Sigmoid colon (tissue), 4 donors: ENCODE data around the gene SIPA1L3.

Source experiments
- POLR2A ChIP-seq, 2 donors: fragments of 450-650 bp; IDR thresholded peaks; one replicate each; pipeline ENCODE4 v1.6.1; 2016; ENCODE audit warnings: antibody characterized with exemption in 2 of 2, mild to moderate bottlenecking in 2 of 2, moderate library complexity in 2 of 2
- POLR2AphosphoS5 ChIP-seq, 4 donors: sonication (generic); formaldehyde crosslinking; IDR thresholded peaks; one replicate each; pipeline ENCODE4 v1.6.1; 2017; ENCODE audit warnings: antibody characterized with exemption in 4 of 4
- TF ChIP-seq, protein P1 (sequence below), 4 experiments: fragments of 450-650 bp in 3 of 4; fragments of 200-600 bp in 1 of 4; IDR thresholded peaks; one replicate each; pipeline ENCODE4 v1.5.1; 2016 to 2019; ENCODE audit warnings: antibody characterized with exemption in 4 of 4, mild to moderate bottlenecking in 3 of 4, moderate library complexity in 2 of 4

DNA sequence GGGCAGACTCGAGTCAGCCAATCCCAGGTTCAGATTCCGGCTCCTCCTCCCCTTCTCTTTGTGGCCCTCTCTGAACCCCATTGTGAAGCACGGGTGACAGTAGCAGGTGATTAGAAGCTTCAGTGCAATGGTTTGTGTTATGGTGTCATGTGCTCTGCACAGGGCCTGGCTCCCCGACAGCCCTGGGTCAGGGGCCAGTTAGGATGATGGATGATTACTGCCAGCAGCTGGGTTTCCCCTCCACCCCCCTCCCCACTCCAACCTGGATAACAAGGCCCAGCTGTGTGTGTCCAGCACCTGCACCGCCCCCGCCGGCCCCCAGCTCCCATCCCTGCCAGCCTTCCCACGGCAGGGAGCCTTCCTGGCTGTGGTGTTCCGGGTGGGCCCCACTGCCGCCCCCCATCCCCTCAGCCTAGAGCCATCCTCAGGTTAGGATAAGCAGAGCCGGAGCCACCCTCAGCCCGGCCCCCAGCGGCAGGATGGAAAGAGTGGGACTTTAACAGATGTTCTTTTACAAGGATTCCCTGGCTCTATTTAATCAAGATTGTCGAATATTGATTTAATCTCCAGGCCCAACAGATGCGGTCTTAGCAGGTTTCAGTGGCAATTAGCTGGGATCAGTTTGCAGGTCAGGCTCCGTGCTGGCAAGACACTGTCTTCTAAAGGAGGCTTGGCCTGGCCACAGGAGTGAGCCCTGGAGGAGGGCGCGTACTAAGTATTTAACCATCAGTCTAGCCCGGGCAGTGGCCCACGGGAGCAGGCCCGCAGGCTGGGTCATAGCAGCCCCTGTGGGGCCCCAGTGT lies 156.2 kb downstream of the SIPA1L3 start:
- TF ChIP-seq, protein P1, sequence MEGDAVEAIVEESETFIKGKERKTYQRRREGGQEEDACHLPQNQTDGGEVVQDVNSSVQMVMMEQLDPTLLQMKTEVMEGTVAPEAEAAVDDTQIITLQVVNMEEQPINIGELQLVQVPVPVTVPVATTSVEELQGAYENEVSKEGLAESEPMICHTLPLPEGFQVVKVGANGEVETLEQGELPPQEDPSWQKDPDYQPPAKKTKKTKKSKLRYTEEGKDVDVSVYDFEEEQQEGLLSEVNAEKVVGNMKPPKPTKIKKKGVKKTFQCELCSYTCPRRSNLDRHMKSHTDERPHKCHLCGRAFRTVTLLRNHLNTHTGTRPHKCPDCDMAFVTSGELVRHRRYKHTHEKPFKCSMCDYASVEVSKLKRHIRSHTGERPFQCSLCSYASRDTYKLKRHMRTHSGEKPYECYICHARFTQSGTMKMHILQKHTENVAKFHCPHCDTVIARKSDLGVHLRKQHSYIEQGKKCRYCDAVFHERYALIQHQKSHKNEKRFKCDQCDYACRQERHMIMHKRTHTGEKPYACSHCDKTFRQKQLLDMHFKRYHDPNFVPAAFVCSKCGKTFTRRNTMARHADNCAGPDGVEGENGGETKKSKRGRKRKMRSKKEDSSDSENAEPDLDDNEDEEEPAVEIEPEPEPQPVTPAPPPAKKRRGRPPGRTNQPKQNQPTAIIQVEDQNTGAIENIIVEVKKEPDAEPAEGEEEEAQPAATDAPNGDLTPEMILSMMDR (IDR thresholded peaks at IDR 0.05), result no peak
- TF ChIP-seq POLR2AphosphoS5 (IDR thresholded peaks at IDR 0.05) (no peak), POLR2A (IDR thresholded peaks at IDR 0.05) (no peak)
